Activated CD4-positive, alpha-beta T cell treated with anti-CD3 and anti-CD28 coated beads, Interleukin-2, amount 10 ng/mL, durations not matched to agents 7 days and 5 days (primary cell): ENCODE data around the gene OTUB2. TPM values are rescaled to one million over a fixed set of nuclear protein-coding genes. Genes with fewer than 3 reads are reported as not detected.
A peak's percentile ranks its signal among the peaks of the same experiment; 100 is the strongest.

Experiments used
- CTCF ChIA-PET: fragments of 350-600 bp; sonication (Branson Sonifier 250); formaldehyde crosslinking; loops from one replicate; lab custom pipeline; 2021; ENCODE audit warnings: antibody characterized with exemption; lab: Charles Lee
- POLR2A ChIA-PET: fragments of 350-600 bp; sonication (Branson Sonifier 250); formaldehyde crosslinking; loops from one replicate; lab custom pipeline; 2021; ENCODE audit warnings: antibody characterized with exemption; lab: Charles Lee
- DNase-seq: peaks from one replicate; pipeline ENCODE4 v3.0.0-alpha.2; 2020
- H3K27ac Mint-ChIP-seq: one replicate; pipeline ENCODE4 v1.8.0; 2021; ENCODE audit warnings: mild to moderate bottlenecking, moderate library complexity, mixed read lengths
- H3K27me3 Mint-ChIP-seq: one replicate; pipeline ENCODE4 v1.8.0; 2021; ENCODE audit warnings: mixed read lengths
- H3K36me3 Mint-ChIP-seq: one replicate; pipeline ENCODE4 v1.8.0; 2021; ENCODE audit warnings: low read depth, mixed read lengths
- H3K4me1 Mint-ChIP-seq: one replicate; pipeline ENCODE4 v1.8.0; 2021; ENCODE audit warnings: mixed read lengths
- H3K4me3 Mint-ChIP-seq: one replicate; pipeline ENCODE4 v1.8.0; 2021; ENCODE audit warnings: mild to moderate bottlenecking, moderate library complexity, mixed read lengths
- H3K9me3 Mint-ChIP-seq: one replicate; pipeline ENCODE4 v1.8.0; 2021; ENCODE audit warnings: mixed read lengths
- total RNA-seq, 2 experiments: library from RNA; stranded (reverse); gene quantifications; one replicate each; pipeline ENCODE4 v1.2.3, GENCODE V29; 2021

The OTUB2 gene
- 1 to 10 TPM; 2.3 to 2.4 TPM for total RNA-seq

GRCh38 chr14:94026173-94026888 lies at the start of gene OTUB2:
Gene OTUB2 (plus strand): TSS chr14:94026340. CDS start chr14:94026538, 198 bp downstream.
- Mint-ChIP-seq H3K27me3 (no peaks in the 10 kb centered on the region), H3K9me3 (no peaks in the 10 kb centered on the region), H3K4me1 (peaks cover 49% of the 10 kb centered on the region), H3K36me3 (no peaks in the 10 kb centered on the region), H3K27ac (peak within 1 kb of the TSS; percentile 71), H3K4me3 (peak within 1 kb of the TSS; percentile 73)
- POLR2A ChIA-PET, result interaction anchor here (0.7 kb wide), 1 partner anchor 111 kb away, joined by 3 read pairs; no protein-coding TSS in a partner anchor
- CTCF ChIA-PET, result interaction anchor here (0.6 to 3.4 kb wide), 12 partner anchors 9 to 156 kb away, joined by 3 to 18 read pairs (median 3); no protein-coding TSS in a partner anchor
- peak; percentile 97 for DNase-seq

DNA sequence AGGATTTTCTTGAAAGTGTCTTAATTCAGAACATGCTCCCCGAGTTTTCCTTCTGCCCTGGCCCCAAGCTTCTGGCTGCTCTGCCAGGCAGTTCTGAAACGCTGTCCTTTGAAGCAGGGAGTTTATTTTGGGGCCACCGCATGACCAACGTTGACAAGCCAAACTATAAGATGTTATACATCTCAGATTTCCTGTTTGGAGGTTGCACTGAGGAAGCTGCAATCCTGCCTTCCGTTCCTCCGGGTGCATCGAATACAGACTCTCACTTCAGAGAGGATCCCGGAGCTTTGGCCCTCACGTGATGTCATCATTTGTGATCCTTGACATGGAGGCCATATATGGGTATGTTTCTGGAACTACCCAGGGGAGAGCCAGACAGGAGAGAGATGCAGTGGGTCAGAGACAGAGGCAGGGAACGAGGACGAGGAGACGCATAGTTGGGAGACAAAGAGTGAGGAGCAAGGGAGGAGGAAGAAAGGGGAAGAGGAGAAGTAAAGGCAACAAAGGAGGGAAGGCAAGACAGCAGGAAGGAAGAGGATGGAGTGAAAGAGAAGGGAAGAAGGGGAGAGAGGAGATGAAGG lies 49.6 kb upstream of the OTUB2 start, which contains the start of gene ASB2:
Gene ASB2 (minus strand): TSS at position 94 of the 581 bp plus-strand sequence. CDS start 12,031 bp downstream, outside the sequence.
- POLR2A ChIA-PET, result no interaction called here
- peaks cover 26% of the 10 kb centered on the region for H3K9me3 Mint-ChIP-seq

DNA sequence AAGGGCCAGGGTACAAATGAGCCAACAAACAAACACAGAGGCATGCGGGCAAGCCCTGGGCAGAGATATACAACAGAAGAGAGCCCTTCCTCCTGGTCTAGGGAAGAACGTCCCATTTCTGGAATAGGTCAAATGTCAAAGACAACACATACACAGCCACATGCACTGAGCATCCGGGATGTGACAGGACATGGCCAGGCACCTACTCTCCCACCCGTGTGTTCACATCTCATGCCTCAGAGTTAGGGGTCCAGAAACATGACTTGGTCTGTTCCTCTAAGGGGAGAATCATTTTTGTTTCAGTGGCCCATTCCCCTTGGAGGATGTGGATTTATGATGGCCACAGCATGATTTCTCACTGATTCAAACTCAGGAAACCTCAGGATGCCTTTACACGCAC lies 49.0 kb upstream of the OTUB2 start:
- H3K4me1 Mint-ChIP-seq, result peaks cover 84% of the 10 kb centered on the region
- no peak for DNase-seq
- no peaks in the 10 kb centered on the region for H3K27me3 Mint-ChIP-seq
- POLR2A ChIA-PET, result no interaction called here
- peak overlapping the region; percentile 73 for H3K4me3 Mint-ChIP-seq
- peak overlapping the region; percentile 95 for H3K27ac Mint-ChIP-seq
- peaks cover 63% of the 10 kb centered on the region for H3K36me3 Mint-ChIP-seq
- peaks cover 26% of the 10 kb centered on the region for H3K9me3 Mint-ChIP-seq
- CTCF ChIA-PET, result interaction anchor here (1.0 to 14.3 kb wide), 5 partner anchors 14 to 37 kb away, joined by 3 to 173 read pairs (median 4); no protein-coding TSS in a partner anchor

More for the DNA sequence above, 49.6 kb upstream of the OTUB2 start, which contains the start of gene ASB2:
- H3K27ac Mint-ChIP-seq, result peak within 1 kb of the TSS; percentile 95
- H3K4me1 Mint-ChIP-seq, result peaks cover 89% of the 10 kb centered on the region
- peaks cover 63% of the 10 kb centered on the region for H3K36me3 Mint-ChIP-seq
- H3K27me3 Mint-ChIP-seq, result no peaks in the 10 kb centered on the region
- CTCF ChIA-PET, result interaction anchor here (0.5 to 14.3 kb wide), 6 partner anchors 14 to 1558 kb away, joined by 3 to 173 read pairs (median 4); no protein-coding TSS in a partner anchor
- DNase-seq, result peak; percentile 46
- H3K4me3 Mint-ChIP-seq, result peak within 1 kb of the TSS; percentile 73

DNA sequence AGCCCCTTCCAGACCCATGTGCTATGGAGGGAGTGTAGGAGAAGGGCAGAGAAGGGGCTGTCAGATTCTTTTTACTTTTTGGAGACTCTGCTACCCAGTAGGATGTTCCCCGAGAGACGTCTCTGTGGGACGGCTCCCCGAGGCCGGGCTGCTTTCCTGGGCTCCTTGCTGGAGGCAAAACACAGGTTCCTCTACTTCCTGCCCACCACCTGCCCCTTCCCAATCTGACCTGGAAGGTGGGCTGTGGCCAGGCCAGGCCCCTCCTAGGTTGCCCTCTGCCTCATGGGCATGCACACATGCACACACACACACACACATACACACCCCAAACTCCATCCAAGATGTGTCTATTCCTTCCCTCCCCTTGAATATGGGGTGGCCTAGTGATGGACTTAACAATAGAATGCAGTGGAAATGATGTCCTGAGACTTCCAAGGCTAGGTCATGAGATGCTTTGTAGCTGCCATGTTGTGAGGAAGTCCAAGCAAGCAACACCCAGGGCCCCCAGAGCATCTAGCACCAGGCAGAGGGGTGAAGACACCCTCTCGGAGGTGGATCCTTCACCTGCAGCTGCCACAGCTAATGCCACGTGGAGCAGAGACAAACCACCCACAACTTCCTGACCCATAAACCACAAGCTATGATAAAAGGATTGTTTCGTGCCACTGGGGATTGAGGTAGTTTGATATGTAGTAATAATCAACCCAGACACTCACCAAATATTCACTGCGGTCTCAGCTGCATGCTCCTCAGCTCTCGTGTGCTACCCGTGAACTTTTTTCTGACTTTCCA lies 48.2 kb upstream of the OTUB2 start:
- peaks cover 63% of the 10 kb centered on the region for H3K36me3 Mint-ChIP-seq
- ChIA-PET POLR2A (interaction anchor here (0.6 to 1.2 kb wide), 3 partner anchors 15 to 36 kb away, joined by 3 to 7 read pairs (median 6); no protein-coding TSS in a partner anchor), CTCF (interaction anchor here (0.8 to 14.3 kb wide), 9 partner anchors 7 to 38 kb away, joined by 3 to 173 read pairs (median 6); partner anchors contain the start of gene CCDC197)
- peak overlapping the region; percentile 95 for H3K27ac Mint-ChIP-seq
- H3K9me3 Mint-ChIP-seq, result peaks cover 26% of the 10 kb centered on the region
- peak; percentile 90 for DNase-seq
- peaks cover 76% of the 10 kb centered on the region for H3K4me1 Mint-ChIP-seq
- H3K4me3 Mint-ChIP-seq, result peak overlapping the region; percentile 42
- no peaks in the 10 kb centered on the region for H3K27me3 Mint-ChIP-seq

DNA sequence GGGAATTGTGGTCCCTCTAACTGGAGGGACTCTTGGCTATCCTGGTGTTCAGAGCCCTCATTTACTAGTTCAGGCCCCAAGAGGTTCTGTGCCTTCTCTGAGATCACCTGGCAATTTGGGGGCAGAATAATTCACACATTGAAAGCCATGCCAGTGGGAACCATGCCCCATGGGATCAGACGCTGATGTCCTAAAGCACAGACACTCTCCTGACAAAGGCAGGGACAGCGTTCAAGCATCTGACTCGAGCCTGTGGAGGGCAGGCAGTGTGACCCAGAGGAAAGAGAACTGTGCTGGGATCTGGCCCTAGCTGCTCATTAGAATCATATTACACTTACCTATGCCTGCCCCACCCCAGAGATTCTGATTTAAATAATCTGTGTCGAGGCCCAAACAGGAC lies 47.4 kb upstream of the OTUB2 start:
- peaks cover 26% of the 10 kb centered on the region for H3K9me3 Mint-ChIP-seq
- peaks cover 68% of the 10 kb centered on the region for H3K4me1 Mint-ChIP-seq
- H3K36me3 Mint-ChIP-seq, result peaks cover 59% of the 10 kb centered on the region
- peak overlapping the region; percentile 95 for H3K27ac Mint-ChIP-seq
- ChIA-PET POLR2A (interaction anchor here (1.0 to 1.2 kb wide), 2 partner anchors 15 to 19 kb away, joined by 6 to 7 read pairs; no protein-coding TSS in a partner anchor), CTCF (interaction anchor here (0.8 to 14.3 kb wide), 8 partner anchors 8 to 38 kb away, joined by 3 to 173 read pairs (median 6); partner anchors contain the start of gene CCDC197)
- no peaks in the 10 kb centered on the region for H3K27me3 Mint-ChIP-seq
- peak overlapping the region; percentile 42 for H3K4me3 Mint-ChIP-seq
- DNase-seq, result no peak

- Mint-ChIP-seq H3K27ac (peak overlapping the region; percentile 7), H3K27me3 (no peaks in the 10 kb centered on the region), H3K9me3 (peaks cover 26% of the 10 kb centered on the region), H3K4me3 (no peak overlapping the region), H3K4me1 (peaks cover 50% of the 10 kb centered on the region), H3K36me3 (peaks cover 45% of the 10 kb centered on the region)
- DNase-seq, result no peak
- CTCF ChIA-PET, result interaction anchor here (3.4 to 14.3 kb wide), 3 partner anchors 18 to 41 kb away, joined by 18 to 173 read pairs (median 30); partner anchors contain the start of gene CCDC197
- POLR2A ChIA-PET, result no interaction called here
Observed at GRCh38 chr14:93980456-93981201, 45.5 kb upstream of the OTUB2 start.

DNA sequence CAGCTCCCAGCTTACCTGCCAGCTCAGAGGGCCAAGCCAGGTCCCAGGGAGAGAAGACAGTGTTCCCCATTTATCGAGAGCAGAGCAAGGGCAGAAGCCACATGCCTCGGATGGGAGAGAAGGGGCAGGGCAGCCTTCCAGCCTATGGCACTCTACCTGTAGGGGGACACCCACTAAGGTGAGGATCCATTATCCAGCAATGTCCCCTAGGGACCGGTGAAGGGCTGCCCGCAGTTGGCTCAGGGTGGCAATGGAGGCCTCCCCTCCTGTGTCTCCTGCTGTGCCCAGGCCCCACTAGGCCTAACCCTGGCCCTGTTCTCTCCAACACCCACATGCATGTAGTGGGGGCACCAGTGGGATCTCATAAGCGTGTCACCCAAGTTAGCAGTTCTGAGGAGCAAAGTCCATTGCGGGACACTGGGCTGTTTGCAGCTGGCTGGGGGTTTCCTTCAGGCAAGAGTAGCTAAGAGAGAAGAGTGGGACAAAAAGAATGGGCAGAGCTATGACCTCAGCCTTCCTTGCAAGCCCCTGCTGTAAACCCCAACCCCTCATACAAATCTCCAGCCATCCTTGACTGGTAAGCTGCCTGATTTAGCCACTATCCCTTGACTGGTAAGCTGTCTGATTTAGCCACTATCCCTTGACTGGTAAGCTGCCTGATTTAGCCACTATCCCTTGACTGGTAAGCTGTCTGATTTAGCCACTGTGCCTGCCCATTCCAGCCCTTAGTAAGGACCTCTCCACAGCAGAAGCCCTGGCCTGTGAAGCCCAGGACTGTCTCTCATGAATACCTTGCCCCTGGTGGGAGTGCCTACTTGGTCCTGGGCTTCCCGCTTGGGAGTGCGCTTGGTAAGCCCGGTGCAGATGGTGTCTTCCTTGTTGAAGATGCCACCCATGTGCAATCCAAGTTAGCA lies 44.6 kb upstream of the OTUB2 start:
- no peak for DNase-seq
- ChIA-PET CTCF (interaction anchor here (1.1 to 14.3 kb wide), 9 partner anchors 9 to 103 kb away, joined by 3 to 173 read pairs (median 5); no protein-coding TSS in a partner anchor), POLR2A (interaction anchor here (1.0 kb wide), 1 partner anchor 10 kb away, joined by 3 read pairs; no protein-coding TSS in a partner anchor)
- H3K4me3 Mint-ChIP-seq, result no peak overlapping the region
- no peak overlapping the region for H3K27ac Mint-ChIP-seq
- H3K27me3 Mint-ChIP-seq, result no peaks in the 10 kb centered on the region
- H3K36me3 Mint-ChIP-seq, result peaks cover 36% of the 10 kb centered on the region
- peaks cover 41% of the 10 kb centered on the region for H3K4me1 Mint-ChIP-seq
- H3K9me3 Mint-ChIP-seq, result peaks cover 22% of the 10 kb centered on the region

- ChIA-PET POLR2A (interaction anchor here (1.0 kb wide), 1 partner anchor 9 kb away, joined by 3 read pairs; no protein-coding TSS in a partner anchor), CTCF (interaction anchor here (1.1 to 14.3 kb wide), 10 partner anchors 8 to 102 kb away, joined by 3 to 173 read pairs (median 5); no protein-coding TSS in a partner anchor)
- H3K9me3 Mint-ChIP-seq, result peaks cover 16% of the 10 kb centered on the region
- no peak overlapping the region for H3K27ac Mint-ChIP-seq
- no peak overlapping the region for H3K4me3 Mint-ChIP-seq
- H3K27me3 Mint-ChIP-seq, result no peaks in the 10 kb centered on the region
- peaks cover 32% of the 10 kb centered on the region for H3K4me1 Mint-ChIP-seq
- H3K36me3 Mint-ChIP-seq, result peaks cover 27% of the 10 kb centered on the region
- DNase-seq, result no peak
Observed at GRCh38 chr14:93982230-93983007, 43.7 kb upstream of the OTUB2 start.

- POLR2A ChIA-PET, result no interaction called here
- DNase-seq, result no peak
Observed at GRCh38 chr14:93984070-93984469, 42.1 kb upstream of the OTUB2 start.

GRCh38 chr14:93984987-93985410 lies 41.1 kb upstream of the OTUB2 start:
- POLR2A ChIA-PET, result no interaction called here
- Mint-ChIP-seq H3K4me1 (peaks cover 12% of the 10 kb centered on the region), H3K27me3 (no peaks in the 10 kb centered on the region), H3K36me3 (peaks cover 7% of the 10 kb centered on the region), H3K4me3 (no peak overlapping the region), H3K27ac (no peak overlapping the region), H3K9me3 (peaks cover 5% of the 10 kb centered on the region)
- CTCF ChIA-PET, result interaction anchor here (1.0 to 4.7 kb wide), 5 partner anchors 10 to 46 kb away, joined by 3 to 30 read pairs (median 4); partner anchors contain the start of gene CCDC197
- DNase-seq, result no peak

More at GRCh38 chr14:93984070-93984469, 42.1 kb upstream of the OTUB2 start:
- peaks cover 9% of the 10 kb centered on the region for H3K9me3 Mint-ChIP-seq
- H3K27ac Mint-ChIP-seq, result no peak overlapping the region
- H3K4me1 Mint-ChIP-seq, result peaks cover 16% of the 10 kb centered on the region
- H3K36me3 Mint-ChIP-seq, result peaks cover 12% of the 10 kb centered on the region
- H3K27me3 Mint-ChIP-seq, result no peaks in the 10 kb centered on the region
- H3K4me3 Mint-ChIP-seq, result no peak overlapping the region
- CTCF ChIA-PET, result interaction anchor here (1.0 to 14.3 kb wide), 8 partner anchors 9 to 45 kb away, joined by 3 to 173 read pairs (median 6); partner anchors contain the start of gene CCDC197
